Measurements from ENCODE around the gene SASH1. TPM values are rescaled to one million over a fixed set of nuclear protein-coding genes. Genes with fewer than 3 reads are reported as not detected.

SASH1 gene
- total and polyA plus RNA-seq, 9 of the 15 experiments (the other 6 are each of a cell fraction or from before 2014, with no cell fraction given): 0.35 to 3.5 (median 1.6) TPM

GRCh38 chr6:148509800-148510581 lies 167.4 kb downstream of the SASH1 start:
- under 1% methylated on average over 6 of the region's 6 CpGs for WGBS (ENCODE audit: insufficient coverage, low coverage, missing lambda C conversion rate)
- in situ Hi-C loops (cut with MboI): no loop called here
- TF ChIP-seq FOXJ2 (tag; IDR thresholded peaks at IDR 0.05): peak; percentile 45; the same call in 1 of the 2 replicates
- TF ChIP-seq RFX1 (IDR thresholded peaks at IDR 0.05): peak; percentile 88
- TF ChIP-seq NEUROD1 (IDR thresholded peaks at IDR 0.05; ENCODE audit: borderline replicate concordance, low read depth, low read length, partially characterized antibody): no peak
- TF ChIP-seq TFAP4 (CRISPR knock-in tag; IDR thresholded peaks at IDR 0.05; ENCODE audit: borderline replicate concordance): 0 out of 2 replicates have a peak, but pooled peaks have one; percentile 30
- no peak for TF ChIP-seq CEBPG (CRISPR knock-in tag; IDR thresholded peaks at IDR 0.05)
- TF ChIP-seq CEBPG (tag; conservative IDR thresholded peaks at IDR 0.05 in 1 of 2, IDR thresholded peaks at IDR 0.05 in 1 of 2): peak in 1 of 2 experiments; percentile 62; a peak in 2 of 4 replicates
- peak; percentile 52; the same call in 1 of the 2 replicates for TF ChIP-seq FOXM1 (IDR thresholded peaks at IDR 0.05; ENCODE audit: low read depth)
- TF ChIP-seq FOXM1 (CRISPR knock-in tag; IDR thresholded peaks at IDR 0.05; ENCODE audit: low read depth): no peak
- no peak for TF ChIP-seq ZKSCAN8 (CRISPR knock-in tag; IDR thresholded peaks at IDR 0.05)
- FAIRE-seq: peak; percentile 48
- intact Hi-C loops (cut with micrococcal nuclease): no loop called here
- H3K9ac ChIP-seq (ENCODE audit: insufficient read depth in 1 of 2, low read depth in 2 of 2, low read length in 2 of 2): no peak overlapping the region
- H3K36me3 ChIP-seq (ENCODE audit: control insufficient read depth, insufficient read depth, low read length): no peaks in the 10 kb centered on the region
- H3K4me3 ChIP-seq: no peak overlapping the region
- no peaks in the 10 kb centered on the region for H3K9me1 ChIP-seq (ENCODE audit: control insufficient read depth, insufficient read depth, low read length)
- peaks cover 50 to 55% of the 10 kb centered on the region in 2 experiments for H3K27me3 ChIP-seq (ENCODE audit: control insufficient read depth in 2 of 2, insufficient read depth in 2 of 2, low read length in 2 of 2)
- H3K27ac ChIP-seq (ENCODE audit: extremely low read depth, low read depth, low read length): no peak overlapping the region
- no peaks in the 10 kb centered on the region for H3K79me2 ChIP-seq (ENCODE audit: control insufficient read depth, insufficient read depth, low read length)
- ChIA-PET CTCF (ENCODE audit: low intra/inter-chr PET ratio) (no interaction called here), POLR2A (interaction anchor here (0.9 to 1.3 kb wide), 2 partner anchors 9 to 34 kb away, joined by 3 to 4 read pairs; no protein-coding TSS in a partner anchor)
- peak; percentile 64 for ATAC-seq
- H4K20me1 ChIP-seq (replicated peaks; ENCODE audit: control insufficient read depth, insufficient read depth, low read length): peaks cover 7% of the 10 kb centered on the region
- BruUV-seq (replicated peaks): no TSS peak
- no peaks in the 10 kb centered on the region for H3K4me1 ChIP-seq (replicated peaks in 1 of 2; ENCODE audit: control insufficient read depth in 2 of 2, insufficient read depth in 2 of 2, low read length in 2 of 2)
- no peak for DNase-seq (ENCODE audit: extremely low read depth in 1 of 4, low spot score in 3 of 4)
- no peak overlapping the region for H2AFZ ChIP-seq (ENCODE audit: low read depth, low read length)
- no peaks in the 10 kb centered on the region for H3K9me3 ChIP-seq (replicated peaks; ENCODE audit: control insufficient read depth, insufficient read depth, low read depth, low read length)
- H3K4me2 ChIP-seq (ENCODE audit: insufficient read depth, low read length): no peak overlapping the region
